Ishikawa (cell line): ENCODE measurements around the gene SH3RF3.

Source experiments
- CEBPB ChIP-seq: IDR thresholded peaks from 2 replicates; pipeline ENCODE4 v1.6.1; 2012
- CREB1 ChIP-seq: IDR thresholded peaks from 2 replicates; pipeline ENCODE4 v1.6.1; 2012; ENCODE audit warnings: low read depth
- EGR1 ChIP-seq: IDR thresholded peaks from 2 replicates; pipeline ENCODE4 v1.6.1; 2012
- EP300 ChIP-seq: IDR thresholded peaks from 2 replicates; pipeline ENCODE4 v1.6.1; 2012; ENCODE audit warnings: borderline replicate concordance
- FOXM1 ChIP-seq: IDR thresholded peaks from 2 replicates; pipeline ENCODE4 v1.6.1; 2012; ENCODE audit warnings: low read depth, borderline replicate concordance
- NFIC ChIP-seq: IDR thresholded peaks from 2 replicates; pipeline ENCODE4 v1.6.1; 2012
- RAD21 ChIP-seq: IDR thresholded peaks from 2 replicates; pipeline ENCODE4 v1.6.1; 2012; ENCODE audit warnings: low read depth
- TAF1 ChIP-seq: IDR thresholded peaks from 2 replicates; pipeline ENCODE4 v1.6.1; 2012; ENCODE audit warnings: low read depth, mild to moderate bottlenecking
- TCF12 ChIP-seq: IDR thresholded peaks from 2 replicates; pipeline ENCODE4 v1.6.1; 2012; ENCODE audit warnings: low read depth
- TEAD4 ChIP-seq: IDR thresholded peaks from 2 replicates; pipeline ENCODE4 v1.6.1; 2012
- YY1 ChIP-seq: IDR thresholded peaks from 2 replicates; pipeline ENCODE4 v1.6.1; 2012; ENCODE audit warnings: low read depth
- ZBTB7A ChIP-seq: IDR thresholded peaks from 2 replicates; pipeline ENCODE4 v1.6.1; 2012; ENCODE audit warnings: low read depth
- TF ChIP-seq, protein P1 (sequence below): IDR thresholded peaks from 2 replicates; pipeline ENCODE4 v1.6.1; 2012; ENCODE audit warnings: low read depth, mild to moderate bottlenecking
- TF ChIP-seq, protein P2 (sequence below): IDR thresholded peaks from 2 replicates; pipeline ENCODE4 v1.6.1; 2012

DNA sequence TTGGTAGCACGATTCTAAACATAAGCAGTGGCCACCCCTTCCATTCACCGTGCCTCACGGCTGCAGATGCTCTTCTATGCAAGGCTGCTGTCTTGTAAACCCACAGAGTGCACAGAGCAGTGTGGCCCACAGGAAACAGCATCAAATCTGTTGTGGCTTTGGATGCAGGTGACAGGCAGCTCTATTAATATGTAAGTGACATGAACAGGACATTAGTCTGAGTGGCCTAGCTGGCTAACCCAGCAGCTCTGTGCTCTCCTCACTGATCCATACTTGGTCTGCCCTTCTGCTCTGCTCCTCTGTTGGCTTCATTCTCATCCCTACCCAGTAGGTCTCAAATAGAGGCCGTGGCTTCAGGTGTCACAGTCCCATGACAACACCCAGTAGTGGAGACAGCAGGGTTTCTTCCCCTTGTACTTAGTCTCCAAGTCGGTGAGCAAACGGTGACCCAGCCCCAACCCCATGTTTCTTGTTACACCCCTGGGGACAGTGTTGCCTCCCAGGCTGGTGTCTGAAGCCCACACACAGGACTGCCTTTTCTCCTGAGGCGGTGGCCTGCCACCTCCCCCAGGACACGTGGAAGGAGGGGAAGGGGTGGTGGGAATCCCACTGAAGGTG is 5.8 kb downstream of the SH3RF3 start:
- TF ChIP-seq CREB1 (no peak), NFIC (no peak), TAF1 (no peak), YY1 (no peak), TEAD4 (no peak), ZBTB7A (no peak), EP300 (no peak), RAD21 (no peak), EGR1 (no peak), CEBPB (no peak), FOXM1 (no peak), TCF12 (no peak)
- TF ChIP-seq, protein P1, sequence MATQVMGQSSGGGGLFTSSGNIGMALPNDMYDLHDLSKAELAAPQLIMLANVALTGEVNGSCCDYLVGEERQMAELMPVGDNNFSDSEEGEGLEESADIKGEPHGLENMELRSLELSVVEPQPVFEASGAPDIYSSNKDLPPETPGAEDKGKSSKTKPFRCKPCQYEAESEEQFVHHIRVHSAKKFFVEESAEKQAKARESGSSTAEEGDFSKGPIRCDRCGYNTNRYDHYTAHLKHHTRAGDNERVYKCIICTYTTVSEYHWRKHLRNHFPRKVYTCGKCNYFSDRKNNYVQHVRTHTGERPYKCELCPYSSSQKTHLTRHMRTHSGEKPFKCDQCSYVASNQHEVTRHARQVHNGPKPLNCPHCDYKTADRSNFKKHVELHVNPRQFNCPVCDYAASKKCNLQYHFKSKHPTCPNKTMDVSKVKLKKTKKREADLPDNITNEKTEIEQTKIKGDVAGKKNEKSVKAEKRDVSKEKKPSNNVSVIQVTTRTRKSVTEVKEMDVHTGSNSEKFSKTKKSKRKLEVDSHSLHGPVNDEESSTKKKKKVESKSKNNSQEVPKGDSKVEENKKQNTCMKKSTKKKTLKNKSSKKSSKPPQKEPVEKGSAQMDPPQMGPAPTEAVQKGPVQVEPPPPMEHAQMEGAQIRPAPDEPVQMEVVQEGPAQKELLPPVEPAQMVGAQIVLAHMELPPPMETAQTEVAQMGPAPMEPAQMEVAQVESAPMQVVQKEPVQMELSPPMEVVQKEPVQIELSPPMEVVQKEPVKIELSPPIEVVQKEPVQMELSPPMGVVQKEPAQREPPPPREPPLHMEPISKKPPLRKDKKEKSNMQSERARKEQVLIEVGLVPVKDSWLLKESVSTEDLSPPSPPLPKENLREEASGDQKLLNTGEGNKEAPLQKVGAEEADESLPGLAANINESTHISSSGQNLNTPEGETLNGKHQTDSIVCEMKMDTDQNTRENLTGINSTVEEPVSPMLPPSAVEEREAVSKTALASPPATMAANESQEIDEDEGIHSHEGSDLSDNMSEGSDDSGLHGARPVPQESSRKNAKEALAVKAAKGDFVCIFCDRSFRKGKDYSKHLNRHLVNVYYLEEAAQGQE = no peak
- TF ChIP-seq, protein P2, sequence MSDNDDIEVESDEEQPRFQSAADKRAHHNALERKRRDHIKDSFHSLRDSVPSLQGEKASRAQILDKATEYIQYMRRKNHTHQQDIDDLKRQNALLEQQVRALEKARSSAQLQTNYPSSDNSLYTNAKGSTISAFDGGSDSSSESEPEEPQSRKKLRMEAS = no peak
